ENCODE data around the gene TDRD1. TPM values are rescaled to one million over a fixed set of nuclear protein-coding genes. Genes with fewer than 3 reads are reported as not detected.

TDRD1 gene
- total and polyA plus RNA-seq, 9 of the 15 experiments (the other 6 are each of a cell fraction or from before 2014, with no cell fraction given) = not detected

GRCh38 chr10:114168450-114169009, 10.6 kb upstream of the TDRD1 start (continued):
- TF ChIP-seq, protein P1, sequence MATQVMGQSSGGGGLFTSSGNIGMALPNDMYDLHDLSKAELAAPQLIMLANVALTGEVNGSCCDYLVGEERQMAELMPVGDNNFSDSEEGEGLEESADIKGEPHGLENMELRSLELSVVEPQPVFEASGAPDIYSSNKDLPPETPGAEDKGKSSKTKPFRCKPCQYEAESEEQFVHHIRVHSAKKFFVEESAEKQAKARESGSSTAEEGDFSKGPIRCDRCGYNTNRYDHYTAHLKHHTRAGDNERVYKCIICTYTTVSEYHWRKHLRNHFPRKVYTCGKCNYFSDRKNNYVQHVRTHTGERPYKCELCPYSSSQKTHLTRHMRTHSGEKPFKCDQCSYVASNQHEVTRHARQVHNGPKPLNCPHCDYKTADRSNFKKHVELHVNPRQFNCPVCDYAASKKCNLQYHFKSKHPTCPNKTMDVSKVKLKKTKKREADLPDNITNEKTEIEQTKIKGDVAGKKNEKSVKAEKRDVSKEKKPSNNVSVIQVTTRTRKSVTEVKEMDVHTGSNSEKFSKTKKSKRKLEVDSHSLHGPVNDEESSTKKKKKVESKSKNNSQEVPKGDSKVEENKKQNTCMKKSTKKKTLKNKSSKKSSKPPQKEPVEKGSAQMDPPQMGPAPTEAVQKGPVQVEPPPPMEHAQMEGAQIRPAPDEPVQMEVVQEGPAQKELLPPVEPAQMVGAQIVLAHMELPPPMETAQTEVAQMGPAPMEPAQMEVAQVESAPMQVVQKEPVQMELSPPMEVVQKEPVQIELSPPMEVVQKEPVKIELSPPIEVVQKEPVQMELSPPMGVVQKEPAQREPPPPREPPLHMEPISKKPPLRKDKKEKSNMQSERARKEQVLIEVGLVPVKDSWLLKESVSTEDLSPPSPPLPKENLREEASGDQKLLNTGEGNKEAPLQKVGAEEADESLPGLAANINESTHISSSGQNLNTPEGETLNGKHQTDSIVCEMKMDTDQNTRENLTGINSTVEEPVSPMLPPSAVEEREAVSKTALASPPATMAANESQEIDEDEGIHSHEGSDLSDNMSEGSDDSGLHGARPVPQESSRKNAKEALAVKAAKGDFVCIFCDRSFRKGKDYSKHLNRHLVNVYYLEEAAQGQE (IDR thresholded peaks at IDR 0.05; ENCODE audit: borderline replicate concordance) = no peak
- TF ChIP-seq, protein P1 (CRISPR knock-in tag; IDR thresholded peaks at IDR 0.05; ENCODE audit: low read depth) = no peak
